Measurements from ENCODE around the gene CHST2.
"Not testable (repeated sequence)": the region's sequence is repeated elsewhere in the genome, so short reads cannot be mapped to it uniquely, and the experiment has no call there.

CHST2 gene

GRCh38 chr3:143119009-143119914 lies at the start of gene CHST2:
TSS of gene CHST2 (plus strand) at chr3:143119771. CDS start at chr3:143120817, 1,046 bp downstream.
- peak; percentile 67 to 68 for DNase-seq

- no peak for DNase-seq
Measured at GRCh38 chr3:143070977-143071551, 48.5 kb upstream of the CHST2 start.

- no peak for DNase-seq
Measured at GRCh38 chr3:143071776-143072175, 47.8 kb upstream of the CHST2 start.

- not testable (repeated sequence) for DNase-seq
Measured at GRCh38 chr3:143072298-143073020, 47.1 kb upstream of the CHST2 start.

- not testable (repeated sequence) for DNase-seq
Measured at GRCh38 chr3:143073541-143073940, 46.0 kb upstream of the CHST2 start.

- DNase-seq, result not testable (repeated sequence)
Measured at GRCh38 chr3:143073983-143074382, 45.6 kb upstream of the CHST2 start.

GRCh38 chr3:143078883-143079282 lies 40.7 kb upstream of the CHST2 start:
- no peak for DNase-seq

- DNase-seq, result no peak
Measured at GRCh38 chr3:143080196-143080595, 39.4 kb upstream of the CHST2 start.

- no peak for DNase-seq
Measured at GRCh38 chr3:143081365-143081764, 38.2 kb upstream of the CHST2 start.

- DNase-seq, result no peak
Measured at GRCh38 chr3:143081844-143082778, 37.5 kb upstream of the CHST2 start.

- DNase-seq, result no peak
Measured at GRCh38 chr3:143083781-143084180, 35.8 kb upstream of the CHST2 start.

- DNase-seq, result peak; percentile 55 to 70
Measured at GRCh38 chr3:143084856-143085731, 34.5 kb upstream of the CHST2 start.

GRCh38 chr3:143088835-143089234 lies 30.7 kb upstream of the CHST2 start:
- DNase-seq, result no peak

- no peak for DNase-seq
Measured at GRCh38 chr3:143089965-143090364, 29.6 kb upstream of the CHST2 start.

- DNase-seq, result no peak
Measured at GRCh38 chr3:143090486-143090885, 29.1 kb upstream of the CHST2 start.

GRCh38 chr3:143090976-143091837 lies 28.4 kb upstream of the CHST2 start:
- no peak for DNase-seq

- DNase-seq, result no peak
Measured at GRCh38 chr3:143092191-143092590, 27.4 kb upstream of the CHST2 start.

- DNase-seq, result no peak
Measured at GRCh38 chr3:143095813-143096212, 23.8 kb upstream of the CHST2 start.

- DNase-seq, result no peak
Measured at GRCh38 chr3:143098032-143098764, 21.4 kb upstream of the CHST2 start.

GRCh38 chr3:143099210-143099609 lies 20.4 kb upstream of the CHST2 start:
- DNase-seq, result no peak

Data from AML-193 (cell line).